OCI-LY3 (cell line): Measurements from ENCODE around the gene CUBN.

ENCODE experiments used
- EZH2phosphoT487 ChIP-seq: fragments of 200-600 bp; shearing (Covaris generic); IDR thresholded peaks from 2 replicates; pipeline ENCODE4 v1.6.1; 2018; ENCODE audit warnings: antibody characterized with exemption, mixed run types, low read depth
- TF ChIP-seq, protein P1 (sequence below): fragments of 200-600, 300-600 bp; sonication (generic); IDR thresholded peaks from 2 replicates; pipeline ENCODE4 v1.5.1; 2014; ENCODE audit warnings: antibody characterized with exemption, low read length, low read depth

DNA sequence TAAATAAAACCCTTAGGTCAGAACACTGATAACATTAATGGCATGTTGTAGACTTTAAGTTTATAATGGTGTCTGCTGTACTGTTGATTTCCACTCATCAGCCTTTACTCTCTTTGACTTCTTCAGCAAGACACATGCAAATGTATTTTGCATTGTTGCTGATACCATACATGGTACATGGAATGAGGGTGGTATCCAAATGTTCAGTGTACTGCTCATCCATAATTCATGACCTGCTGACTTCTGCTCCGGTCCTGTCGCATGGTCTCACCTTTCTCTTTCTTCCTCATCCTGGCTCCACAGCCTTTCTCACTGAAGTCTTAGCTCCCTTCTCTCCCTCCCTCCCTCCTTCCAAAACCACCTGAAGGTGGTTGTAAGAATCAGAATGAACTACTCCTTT lies 4.7 kb upstream of the CUBN start:
- TF ChIP-seq, protein P1, sequence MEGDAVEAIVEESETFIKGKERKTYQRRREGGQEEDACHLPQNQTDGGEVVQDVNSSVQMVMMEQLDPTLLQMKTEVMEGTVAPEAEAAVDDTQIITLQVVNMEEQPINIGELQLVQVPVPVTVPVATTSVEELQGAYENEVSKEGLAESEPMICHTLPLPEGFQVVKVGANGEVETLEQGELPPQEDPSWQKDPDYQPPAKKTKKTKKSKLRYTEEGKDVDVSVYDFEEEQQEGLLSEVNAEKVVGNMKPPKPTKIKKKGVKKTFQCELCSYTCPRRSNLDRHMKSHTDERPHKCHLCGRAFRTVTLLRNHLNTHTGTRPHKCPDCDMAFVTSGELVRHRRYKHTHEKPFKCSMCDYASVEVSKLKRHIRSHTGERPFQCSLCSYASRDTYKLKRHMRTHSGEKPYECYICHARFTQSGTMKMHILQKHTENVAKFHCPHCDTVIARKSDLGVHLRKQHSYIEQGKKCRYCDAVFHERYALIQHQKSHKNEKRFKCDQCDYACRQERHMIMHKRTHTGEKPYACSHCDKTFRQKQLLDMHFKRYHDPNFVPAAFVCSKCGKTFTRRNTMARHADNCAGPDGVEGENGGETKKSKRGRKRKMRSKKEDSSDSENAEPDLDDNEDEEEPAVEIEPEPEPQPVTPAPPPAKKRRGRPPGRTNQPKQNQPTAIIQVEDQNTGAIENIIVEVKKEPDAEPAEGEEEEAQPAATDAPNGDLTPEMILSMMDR, result no peak
- TF ChIP-seq EZH2phosphoT487, result no peak
